SH-SY5Y (cell line): ENCODE data around the gene GDF15.

Experiments used
- GATA2 ChIP-seq: IDR thresholded peaks from 2 replicates; pipeline ENCODE4 v1.6.1; 2011; ENCODE audit warnings: mild to moderate bottlenecking, low read depth, low read length
- GATA3 ChIP-seq: IDR thresholded peaks from 2 replicates; pipeline ENCODE4 v1.6.1; 2011; ENCODE audit warnings: low read depth, mild to moderate bottlenecking, low read length, moderate library complexity

The GDF15 gene

DNA sequence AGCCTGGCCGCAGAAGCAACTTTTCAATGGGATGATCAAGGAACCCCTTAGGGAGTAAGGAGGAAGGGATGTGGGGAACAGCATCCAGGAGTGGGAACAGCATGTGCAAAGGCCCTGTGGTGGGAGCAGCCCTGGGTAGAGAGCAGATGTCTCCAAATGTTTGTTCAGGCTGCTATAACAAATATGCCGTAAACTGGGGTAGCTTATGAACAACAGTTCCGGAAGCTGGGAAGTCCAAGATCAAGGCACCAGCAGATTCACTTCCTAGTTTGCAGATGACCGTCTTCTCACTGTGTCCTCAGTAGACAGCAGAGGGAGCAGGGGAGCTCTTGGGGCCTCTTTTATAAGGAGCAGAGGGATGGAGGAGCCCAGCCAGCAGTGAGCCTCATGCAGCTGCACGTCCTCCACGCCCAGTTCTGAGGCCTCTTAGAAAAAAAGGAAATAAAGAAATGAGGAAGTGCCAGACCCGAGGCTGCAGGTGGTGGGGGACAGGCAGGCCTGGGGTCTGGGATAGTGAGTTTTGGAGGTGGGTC, 15.7 kb downstream of the GDF15 start:
- TF ChIP-seq GATA3 (no peak), GATA2 (no peak)

DNA sequence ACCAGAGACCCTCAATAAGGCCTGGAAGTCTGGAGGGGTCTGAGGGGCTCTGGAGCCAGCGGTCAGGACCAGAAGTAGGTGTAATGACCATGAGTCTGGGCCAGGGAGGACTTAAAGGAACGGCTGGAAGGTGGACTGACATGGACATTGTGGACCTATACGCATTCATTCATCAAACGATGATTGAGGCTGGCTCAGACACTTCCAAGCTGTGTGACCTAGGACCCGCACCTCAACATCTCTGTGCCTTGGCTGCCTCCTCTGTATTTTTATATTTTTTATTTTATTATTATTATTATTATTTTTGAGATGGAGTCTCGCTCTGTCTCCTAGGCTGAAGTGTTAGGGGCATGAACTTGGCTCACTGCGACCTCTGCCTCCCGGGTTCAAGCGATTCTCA, 20.8 kb downstream of the GDF15 start:
- no peak for TF ChIP-seq GATA2
- no peak for TF ChIP-seq GATA3

DNA sequence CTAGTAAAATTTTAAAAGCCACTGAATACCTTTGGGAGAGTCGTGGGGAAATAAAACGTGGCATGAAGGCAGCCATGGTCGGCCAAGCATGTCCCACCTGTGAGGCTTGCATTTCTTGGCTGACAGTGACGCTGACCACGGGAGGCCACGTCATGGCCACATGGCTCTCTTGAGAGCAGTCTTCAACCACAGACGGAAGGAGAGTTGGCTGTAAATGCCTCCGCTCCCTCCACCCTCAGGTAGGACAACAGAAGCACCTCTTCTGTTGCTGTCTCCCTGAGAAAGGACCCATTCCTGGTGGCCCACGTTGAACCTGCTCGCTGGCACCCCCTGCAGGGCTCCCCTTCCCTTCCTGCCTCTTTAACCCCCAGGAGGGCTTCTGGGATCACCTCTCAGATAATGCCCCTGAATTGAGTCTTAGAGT, 22.1 kb downstream of the GDF15 start:
- no peak for TF ChIP-seq GATA3
- no peak for TF ChIP-seq GATA2

DNA sequence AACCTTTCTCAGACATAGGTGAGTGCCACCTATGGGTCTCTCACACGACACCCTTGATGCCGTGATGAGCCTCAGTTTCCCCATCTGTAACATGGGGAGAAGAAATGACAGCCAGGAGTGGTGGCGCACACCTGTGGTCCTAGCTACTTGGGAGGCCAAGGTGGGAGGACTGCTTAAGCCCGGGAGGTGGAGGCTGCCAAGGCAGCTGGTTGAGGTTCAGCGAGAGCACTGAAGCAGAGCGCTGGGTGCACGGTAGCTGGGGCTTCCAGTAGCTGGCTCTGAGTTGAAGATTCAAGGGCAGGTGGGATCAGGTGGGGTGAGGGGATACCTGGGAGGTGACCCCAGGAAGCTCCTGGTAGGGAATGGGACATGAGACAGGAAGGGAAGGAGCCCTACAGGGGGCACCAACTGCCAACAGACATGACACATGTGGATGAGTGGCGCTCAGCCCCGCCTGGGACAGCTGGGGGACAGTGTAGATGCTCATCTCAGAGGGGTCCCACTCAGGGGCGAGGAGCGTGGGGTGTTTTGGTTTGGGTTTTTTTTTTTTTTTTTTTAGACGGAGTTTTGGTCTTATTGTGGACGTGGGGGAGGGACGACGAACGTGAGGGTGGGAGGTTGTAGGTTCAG, 26.8 kb downstream of the GDF15 start:
- no peak for TF ChIP-seq GATA2

DNA sequence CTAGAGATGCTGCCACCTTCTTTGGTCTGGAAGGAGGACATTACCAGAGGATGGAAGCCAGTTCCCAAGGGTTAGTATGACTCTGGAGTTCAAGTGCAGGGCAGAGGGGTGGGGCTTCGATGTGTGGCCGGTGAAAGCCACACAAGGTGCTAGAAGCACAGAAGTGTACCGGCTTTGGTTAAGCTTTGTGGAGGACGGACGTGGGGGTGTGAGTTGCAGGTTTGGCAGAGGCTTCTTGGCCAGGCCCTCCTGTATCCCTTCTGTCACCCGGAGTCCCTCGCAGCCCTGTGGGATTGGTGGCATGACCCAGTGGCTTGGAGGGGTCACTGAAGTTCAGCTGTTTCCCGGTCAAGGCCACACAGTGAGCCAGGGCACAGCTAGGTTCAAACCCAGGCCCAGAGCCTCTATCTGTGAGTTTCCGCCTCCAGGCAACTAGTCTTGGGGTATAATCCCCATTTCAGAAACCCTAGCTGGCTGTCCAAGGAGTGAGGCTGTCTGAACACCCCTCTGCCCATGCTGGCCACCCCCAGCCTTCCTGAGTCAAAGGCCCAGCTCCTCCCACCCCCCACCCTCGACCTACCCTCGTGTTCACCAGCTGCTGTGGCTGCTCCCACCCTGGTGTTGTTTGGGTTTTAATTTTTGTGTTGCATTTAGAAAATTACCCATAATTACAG, 28.7 kb downstream of the GDF15 start:
- TF ChIP-seq GATA3: no peak
- no peak for TF ChIP-seq GATA2

DNA sequence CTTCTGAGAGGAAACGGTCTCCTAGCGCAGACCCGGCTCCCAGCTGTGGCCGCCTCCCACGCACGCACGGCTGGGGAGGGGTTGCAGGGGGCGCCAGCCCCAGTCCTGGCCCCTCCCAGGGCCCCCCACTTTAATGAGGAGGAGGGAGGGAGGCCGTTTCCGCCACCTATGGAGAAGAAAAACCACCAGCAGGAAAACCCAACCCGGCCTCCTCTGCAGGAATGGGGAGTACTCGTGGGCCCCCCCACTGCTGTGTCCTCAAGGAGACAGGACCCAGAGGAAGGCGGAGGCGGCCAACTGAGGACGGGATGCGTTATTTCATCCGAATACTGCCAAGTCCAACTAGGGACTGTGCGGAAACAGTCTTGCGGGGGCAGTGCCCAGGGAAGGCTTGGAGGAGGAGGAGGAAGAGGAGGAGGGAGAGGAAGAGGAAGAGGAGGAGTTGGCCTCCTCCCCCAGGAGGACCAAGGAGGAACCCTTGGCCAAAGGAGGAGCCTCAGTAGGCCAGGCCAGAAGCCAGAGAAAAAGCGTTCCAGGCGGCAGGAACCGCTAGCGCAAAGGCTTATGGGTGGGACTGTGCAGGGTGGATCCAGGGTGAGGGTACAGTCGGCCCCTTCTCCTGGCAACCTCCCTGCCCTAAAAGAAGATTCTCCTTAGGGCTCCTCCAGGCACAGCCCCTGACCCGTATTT, 29.4 kb downstream of the GDF15 start:
- TF ChIP-seq GATA2 (no peak), GATA3 (no peak)

DNA sequence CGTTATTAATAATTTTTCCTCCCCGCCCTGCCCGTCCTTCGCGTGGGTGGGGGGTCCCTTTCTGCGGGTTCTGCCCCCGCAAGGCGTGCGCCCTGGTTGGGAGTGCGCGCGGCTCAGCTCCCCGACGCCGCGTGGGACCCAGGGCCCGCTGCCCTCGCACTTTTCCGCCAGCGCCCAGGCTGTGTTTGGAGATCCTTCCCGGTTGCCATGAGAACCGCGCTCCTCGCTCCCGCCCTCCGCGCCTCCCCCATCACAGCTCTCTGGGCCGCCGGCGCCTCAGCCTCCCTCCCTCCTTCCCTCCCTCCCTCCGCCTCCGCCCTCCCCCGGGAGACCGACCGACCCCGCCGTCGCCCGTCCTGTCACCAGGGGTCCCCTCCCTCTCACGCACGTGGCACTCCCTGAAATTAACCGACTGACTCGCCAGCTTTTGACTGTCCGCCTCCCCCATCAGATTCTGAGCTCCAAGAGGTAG, 30.9 kb downstream of the GDF15 start:
- TF ChIP-seq GATA2 (no peak), GATA3 (no peak)

DNA sequence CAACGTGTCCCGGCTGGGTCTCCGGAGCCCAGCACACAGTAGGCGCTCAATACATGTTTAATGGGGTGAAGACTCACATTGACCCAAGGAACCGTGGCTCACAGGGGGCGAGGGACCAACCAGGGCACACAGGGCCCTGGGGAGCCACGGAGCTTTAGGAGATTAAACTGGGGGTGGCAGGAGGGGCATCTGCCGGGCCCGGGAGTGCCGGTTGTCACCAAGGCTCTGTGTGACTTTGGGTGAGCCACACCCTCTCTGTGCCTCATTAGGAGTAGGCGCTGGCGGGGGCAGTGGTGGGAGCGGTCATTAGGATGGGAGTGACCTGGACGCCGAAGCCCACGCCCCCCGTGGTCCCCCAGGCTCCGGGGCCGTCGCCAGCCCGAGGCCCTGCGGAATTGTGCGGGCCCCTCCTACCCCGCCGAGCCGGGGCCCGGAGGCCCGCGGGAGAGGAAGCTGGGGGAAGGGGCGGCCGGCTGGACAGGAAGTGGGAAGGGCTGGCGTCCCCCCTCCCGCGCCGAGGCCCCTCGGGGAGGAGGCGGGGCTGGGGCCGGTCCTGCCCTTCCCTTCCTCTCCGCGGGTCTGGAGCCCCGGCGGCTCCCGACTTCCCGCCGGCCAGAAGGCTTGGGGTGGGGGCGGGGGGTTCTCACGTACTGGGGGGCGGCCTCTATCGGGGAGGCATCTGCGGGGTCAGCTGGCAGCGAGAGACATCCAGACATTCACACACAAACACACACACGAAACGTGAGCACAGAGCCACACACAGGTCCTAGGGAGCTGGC, 31.5 kb downstream of the GDF15 start:
- TF ChIP-seq GATA3: no peak
- no peak for TF ChIP-seq GATA2

DNA sequence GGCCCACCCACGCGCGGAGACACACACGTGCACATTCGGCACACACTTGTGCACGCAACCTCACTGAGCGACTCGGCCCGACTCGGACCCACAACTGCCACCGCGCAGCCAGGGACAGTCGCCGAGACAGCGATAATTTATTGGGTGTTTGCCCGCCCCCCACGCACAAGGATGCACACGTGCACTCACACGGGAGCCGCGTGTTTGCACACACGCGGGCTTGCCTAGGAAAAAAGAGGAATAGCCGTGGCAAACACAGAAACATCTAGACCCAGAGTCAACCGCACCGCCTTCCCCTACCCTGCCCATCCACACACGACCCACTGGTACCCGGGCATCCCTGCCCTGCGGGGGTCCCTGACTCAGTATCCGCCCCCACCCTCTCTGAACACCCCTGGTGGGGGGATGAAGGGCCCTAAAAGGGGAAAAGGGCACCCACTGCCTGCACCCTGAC, 32.1 kb downstream of the GDF15 start:
- no peak for TF ChIP-seq GATA2
- TF ChIP-seq GATA3: no peak

DNA sequence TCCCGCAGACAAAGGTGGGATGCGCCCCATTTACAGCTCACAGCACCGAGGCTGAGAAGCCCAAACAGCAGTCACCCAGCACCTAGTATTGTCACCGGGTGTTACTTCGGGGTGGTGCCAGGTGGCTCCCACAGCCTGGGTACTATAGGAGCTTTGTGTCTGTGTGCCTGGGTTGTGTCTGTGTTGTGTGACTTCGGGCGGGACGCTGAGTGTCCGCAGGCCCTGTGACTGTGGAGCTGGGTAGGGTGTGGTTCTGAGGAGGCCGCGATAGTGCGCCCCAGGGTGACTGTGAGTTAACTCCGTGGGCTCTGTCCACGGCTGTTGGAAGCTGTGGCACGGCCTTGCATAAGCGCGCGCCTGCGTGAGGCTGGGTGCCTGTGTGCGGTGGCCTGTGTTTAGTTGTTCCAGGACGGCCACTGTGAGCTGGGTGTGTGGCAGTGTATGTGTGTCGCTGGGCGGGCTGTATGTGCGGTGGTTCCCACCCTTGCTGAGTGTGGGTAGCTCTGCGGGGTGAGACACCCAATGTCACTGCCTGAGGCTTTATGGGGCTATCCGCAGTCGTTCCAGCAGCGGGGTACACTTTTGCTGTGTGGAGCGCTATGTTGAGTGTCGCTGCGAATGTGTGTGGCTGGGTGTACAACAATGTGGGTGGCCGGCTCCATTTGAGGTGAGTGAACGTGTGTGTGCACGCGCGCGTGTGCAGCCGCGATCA, 32.7 kb downstream of the GDF15 start:
- TF ChIP-seq GATA2 (no peak), GATA3 (no peak)

DNA sequence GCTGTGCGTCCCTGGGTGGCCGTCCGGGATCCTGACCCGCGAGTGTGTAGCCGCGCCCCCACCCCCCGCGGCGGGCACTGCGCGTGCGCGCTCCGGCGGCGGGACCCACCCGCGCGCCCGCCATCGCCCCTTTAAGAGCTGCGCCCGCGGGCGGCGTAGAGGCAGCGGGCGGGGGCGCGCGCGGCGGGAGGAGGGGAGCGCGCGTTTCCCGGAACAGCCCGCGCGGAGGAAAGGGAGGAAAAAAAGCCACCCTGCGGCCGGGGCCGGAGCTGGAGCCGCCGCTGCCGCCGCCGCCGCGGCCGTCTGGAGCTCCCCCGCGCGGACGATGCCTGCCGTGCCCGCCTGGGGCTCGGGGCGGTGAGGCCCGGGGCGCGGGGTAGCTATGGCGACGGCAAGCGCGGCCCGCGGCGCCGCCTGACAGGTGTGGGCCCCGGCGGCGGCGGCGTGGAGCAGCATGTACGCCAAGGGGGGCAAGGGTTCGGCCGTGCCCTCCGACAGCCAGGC, 33.3 kb downstream of the GDF15 start, which contains the start of gene SSBP4:
Gene SSBP4, plus strand, starts transcription at position 204 of the 504 bp plus-strand sequence. Its CDS starts 251 bp downstream, at position 455.
- TF ChIP-seq GATA2: no peak
- no peak for TF ChIP-seq GATA3

DNA sequence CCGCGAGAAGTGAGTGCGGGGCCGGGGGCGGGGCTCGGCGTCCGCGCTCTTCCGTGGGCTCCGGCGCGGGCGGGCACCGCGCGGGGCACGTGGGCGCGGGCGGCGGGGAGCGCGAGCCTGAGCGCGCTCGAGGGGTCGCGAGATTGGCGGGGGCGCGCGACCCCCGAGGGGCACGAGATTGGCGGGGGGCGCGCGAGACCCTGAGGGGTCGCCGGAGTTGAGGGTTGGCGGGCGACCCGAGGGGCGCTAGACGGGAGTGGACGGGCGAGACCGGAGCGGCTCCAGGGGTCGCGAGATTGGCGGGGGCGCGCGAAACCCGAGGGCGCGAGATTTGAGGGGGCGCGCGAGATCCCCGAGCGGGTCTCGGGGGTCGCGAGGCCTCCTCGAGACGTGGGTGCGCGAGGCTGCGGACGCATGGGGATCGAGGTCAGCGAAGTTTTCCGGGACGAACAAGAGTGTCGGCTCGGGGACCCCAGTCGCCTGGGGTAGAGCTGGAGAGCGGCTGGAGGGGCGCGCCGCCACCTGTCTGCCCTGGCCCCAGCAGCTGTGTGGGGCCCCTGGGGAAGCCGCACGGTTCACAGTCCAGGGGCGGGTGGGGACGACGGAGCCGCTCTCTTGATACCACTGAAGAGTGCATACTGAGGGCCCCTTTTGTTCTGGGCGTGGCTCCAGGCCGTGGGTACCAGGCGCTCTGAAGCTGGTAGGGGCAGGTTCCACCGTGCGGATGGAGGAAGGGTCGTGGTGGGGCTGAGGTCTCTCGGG, 33.9 kb downstream of the GDF15 start:
- TF ChIP-seq GATA2: no peak
- no peak for TF ChIP-seq GATA3

DNA sequence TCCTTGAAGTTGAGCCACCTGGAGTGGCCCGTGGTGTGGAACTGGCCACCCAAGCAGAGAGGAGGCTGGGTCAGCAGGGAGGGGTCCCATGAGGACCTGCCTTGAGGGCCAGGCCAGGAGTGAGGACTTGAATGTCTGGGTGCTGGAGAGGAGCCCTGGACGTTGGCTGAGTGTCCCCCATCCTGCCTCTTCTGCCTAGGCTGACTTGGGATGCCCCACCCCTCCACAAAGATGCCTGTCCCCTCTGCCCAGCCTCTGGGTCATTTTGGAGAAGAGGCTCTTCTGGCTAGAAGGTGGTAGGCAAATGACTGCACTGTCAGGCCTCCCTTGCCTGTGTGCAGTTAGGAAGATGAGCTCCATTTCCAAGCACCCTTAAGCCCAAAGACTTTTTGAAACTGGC, 35.0 kb downstream of the GDF15 start:
- TF ChIP-seq GATA3: no peak
